IMR-90 (cell line): ENCODE measurements around the gene SNRNP70. TPM values are rescaled to one million over a fixed set of nuclear protein-coding genes. Genes with fewer than 3 reads are reported as not detected.
A peak's percentile ranks its signal among the peaks of the same experiment; 100 is the strongest.

Experiments used
- ELK1 ChIP-seq: fragments of 150-350 bp; IDR thresholded peaks from 2 replicates; pipeline ENCODE4 v1.6.1; 2016; ENCODE audit warnings: low read depth, mild to moderate bottlenecking, low read length, moderate library complexity, borderline replicate concordance
- MAZ ChIP-seq: IDR thresholded peaks from 2 replicates; pipeline ENCODE4 v1.6.1; 2012; ENCODE audit warnings: low read depth, mild to moderate bottlenecking, low read length, improper control_type of control experiment, moderate library complexity, borderline replicate concordance
- POLR2A ChIP-seq: IDR thresholded peaks from 2 replicates; pipeline ENCODE4 v1.6.1; 2012; ENCODE audit warnings: mild to moderate bottlenecking, low read depth, low read length
- RAD21 ChIP-seq: IDR thresholded peaks from 2 replicates; pipeline ENCODE4 v1.6.1; 2012; ENCODE audit warnings: low read length, improper control_type of control experiment
- polyA plus RNA-seq, 3 experiments: library from polyadenylated mRNA; depleted of rRNA; stranded (reverse); fragments of >200 nt; gene quantifications; 2 replicates each; pipeline ENCODE4 v1.2.3, GENCODE V29; 2012; ENCODE audit warnings: low replicate concordance in 1 of 3
- total RNA-seq: library from RNA; depleted of rRNA; stranded (reverse); fragments of >200 nt; gene quantifications from 2 replicates; pipeline ENCODE4 v1.2.3, GENCODE V29; 2012

The SNRNP70 gene
- total and polyA plus RNA-seq, 2 of the 4 experiments (the other 2 are of a cell fraction), result 72.8 to 200 TPM

- TF ChIP-seq ELK1, result no peak
- no peak for TF ChIP-seq RAD21
- no peak for TF ChIP-seq POLR2A
- TF ChIP-seq MAZ, result peak; percentile 14; the same call in 1 of the 2 replicates
Measured at GRCh38 chr19:49127674-49128544, 42.7 kb downstream of the SNRNP70 start (continued).
